ENCODE results near the gene SMC1A. TPM values are rescaled to one million over a fixed set of nuclear protein-coding genes. Genes with fewer than 3 reads are reported as not detected.
"Not testable (repeated sequence)": the region's sequence is repeated elsewhere in the genome, so short reads cannot be mapped to it uniquely, and the experiment has no call there.

SMC1A gene
- polyA plus RNA-seq, 2 donors, result 9.0 to 13.1 TPM

GRCh38 chrX:53383376-53384076 is 38.9 kb downstream of the SMC1A start:
- Histone ChIP-seq H3K27ac (ENCODE audit: low read depth in 2 of 2, low read length in 1 of 2) (no peak overlapping the region), H3K9me3 (ENCODE audit: control insufficient read depth in 2 of 2, insufficient read depth in 1 of 2, low read depth in 1 of 2, low read length in 1 of 2) (no peaks in the 10 kb centered on the region), H3K4me1 (ENCODE audit: control insufficient read depth in 2 of 2, insufficient read depth in 2 of 2, low read length in 1 of 2) (no peaks in the 10 kb centered on the region), H3K4me3 (ENCODE audit: low read depth in 1 of 2, low read length in 2 of 2) (no peak overlapping the region), H3K36me3 (ENCODE audit: control insufficient read depth in 2 of 2, insufficient read depth in 2 of 2, low read length in 1 of 2) (peaks cover 25 to 26% of the 10 kb centered on the region in 2 donors), H3K27me3 (ENCODE audit: control insufficient read depth in 1 of 2, insufficient read depth in 2 of 2, low read length in 2 of 2) (no peaks in the 10 kb centered on the region)
- 82 to 92% methylated on average over 4 of the region's 4 CpGs for WGBS, 2 donors

- Histone ChIP-seq H3K36me3 (ENCODE audit: control insufficient read depth in 2 of 2, insufficient read depth in 2 of 2, low read length in 1 of 2) (peaks cover 25 to 26% of the 10 kb centered on the region in 2 donors), H3K27me3 (ENCODE audit: control insufficient read depth in 1 of 2, insufficient read depth in 2 of 2, low read length in 2 of 2) (no peaks in the 10 kb centered on the region), H3K4me1 (ENCODE audit: control insufficient read depth in 2 of 2, insufficient read depth in 2 of 2, low read length in 1 of 2) (no peaks in the 10 kb centered on the region), H3K4me3 (ENCODE audit: low read depth in 1 of 2, low read length in 2 of 2) (no peak overlapping the region), H3K27ac (ENCODE audit: low read depth in 2 of 2, low read length in 1 of 2) (no peak overlapping the region), H3K9me3 (ENCODE audit: control insufficient read depth in 2 of 2, insufficient read depth in 1 of 2, low read depth in 1 of 2, low read length in 1 of 2) (no peaks in the 10 kb centered on the region)
- WGBS, 2 donors, result 75 to 84% methylated on average over 4 of the region's 4 CpGs
These were observed 42.7 kb downstream of the SMC1A start for GRCh38 chrX:53379747-53380146.

DNA sequence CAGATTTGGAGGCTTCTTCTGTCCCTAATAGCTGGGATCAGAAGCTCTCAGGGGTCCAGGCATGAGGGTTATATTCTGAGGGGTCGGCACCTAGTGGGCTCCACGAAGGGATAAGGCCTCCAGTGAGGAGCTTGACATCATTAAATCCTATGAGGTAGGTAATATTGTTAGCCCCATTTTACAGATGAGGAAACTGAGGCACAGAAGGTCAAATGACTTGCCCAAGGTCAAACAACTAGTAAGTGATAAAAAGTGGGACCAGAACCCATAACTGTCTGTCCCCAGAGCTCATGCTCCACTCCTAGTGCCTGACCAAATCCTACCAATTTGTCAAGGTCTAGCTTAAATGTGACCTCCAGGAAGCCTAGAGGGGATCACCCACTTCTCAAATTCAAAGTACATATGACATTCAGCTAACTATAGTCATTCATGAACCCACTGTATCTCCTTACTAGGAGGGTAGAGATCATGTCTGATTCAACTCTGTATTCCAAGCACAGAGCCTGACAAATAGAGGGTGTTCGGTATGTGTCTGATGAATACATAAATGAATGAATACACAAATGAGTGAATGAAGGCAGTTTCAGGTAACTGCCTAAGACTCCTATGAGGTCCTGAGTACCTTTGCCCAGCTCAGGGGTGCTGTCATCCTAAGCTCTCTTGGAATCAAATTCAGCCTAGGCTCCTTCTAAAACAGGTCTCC is 43.3 kb downstream of the SMC1A start:
- H3K27me3 ChIP-seq (ENCODE audit: control insufficient read depth in 1 of 2, insufficient read depth in 2 of 2, low read length in 2 of 2), result no peaks in the 10 kb centered on the region
- no peaks in the 10 kb centered on the region for H3K9me3 ChIP-seq (ENCODE audit: control insufficient read depth in 2 of 2, insufficient read depth in 1 of 2, low read depth in 1 of 2, low read length in 1 of 2)
- WGBS, 2 donors, result 97 to 98% methylated on average over 3 of the region's 3 CpGs
- H3K4me1 ChIP-seq (ENCODE audit: control insufficient read depth in 2 of 2, insufficient read depth in 2 of 2, low read length in 1 of 2), result no peaks in the 10 kb centered on the region
- H3K36me3 ChIP-seq (ENCODE audit: control insufficient read depth in 2 of 2, insufficient read depth in 2 of 2, low read length in 1 of 2), result peaks cover 25 to 26% of the 10 kb centered on the region in 2 donors
- H3K4me3 ChIP-seq (ENCODE audit: low read depth in 1 of 2, low read length in 2 of 2), result no peak overlapping the region
- H3K27ac ChIP-seq (ENCODE audit: low read depth in 2 of 2, low read length in 1 of 2), result no peak overlapping the region

DNA sequence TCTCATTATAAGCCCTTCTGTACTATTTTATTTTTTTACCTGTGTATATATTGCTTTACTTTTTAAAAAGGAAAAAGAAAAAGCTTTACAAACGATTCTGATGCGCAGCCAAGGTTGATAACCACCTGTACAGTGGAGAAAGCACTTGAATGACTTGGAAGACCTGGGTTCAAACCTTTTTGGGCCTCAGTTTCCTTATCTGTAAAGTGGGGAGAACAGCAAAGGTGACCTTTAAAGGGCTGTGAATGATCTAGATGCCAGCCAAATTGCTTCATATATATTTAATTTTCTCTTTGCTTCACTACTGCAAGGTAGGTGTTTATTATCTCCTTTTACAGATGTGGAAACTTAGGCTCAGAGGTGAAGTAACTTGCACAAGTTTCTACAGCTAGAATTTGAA is 45.0 kb downstream of the SMC1A start:
- H3K36me3 ChIP-seq (ENCODE audit: control insufficient read depth in 2 of 2, insufficient read depth in 2 of 2, low read length in 1 of 2), result peaks cover 17 to 22% of the 10 kb centered on the region in 2 donors
- H3K4me3 ChIP-seq (ENCODE audit: low read depth in 1 of 2, low read length in 2 of 2), result no peak overlapping the region
- H3K27me3 ChIP-seq (ENCODE audit: control insufficient read depth in 1 of 2, insufficient read depth in 2 of 2, low read length in 2 of 2), result no peaks in the 10 kb centered on the region
- no peaks in the 10 kb centered on the region for H3K9me3 ChIP-seq (ENCODE audit: control insufficient read depth in 2 of 2, insufficient read depth in 1 of 2, low read depth in 1 of 2, low read length in 1 of 2)
- 79 to 89% methylated on average over 2 of the region's 2 CpGs for WGBS, 2 donors
- no peaks in the 10 kb centered on the region for H3K4me1 ChIP-seq (ENCODE audit: control insufficient read depth in 2 of 2, insufficient read depth in 2 of 2, low read length in 1 of 2)
- H3K27ac ChIP-seq (ENCODE audit: low read depth in 2 of 2, low read length in 1 of 2), result no peak overlapping the region

- no peaks in the 10 kb centered on the region for H3K9me3 ChIP-seq (ENCODE audit: control insufficient read depth in 2 of 2, insufficient read depth in 1 of 2, low read depth in 1 of 2, low read length in 1 of 2)
- no peaks in the 10 kb centered on the region for H3K27me3 ChIP-seq (ENCODE audit: control insufficient read depth in 1 of 2, insufficient read depth in 2 of 2, low read length in 2 of 2)
- WGBS, 2 donors, result 78 to 88% methylated on average over 6 of the region's 6 CpGs
- peaks cover 13 to 18% of the 10 kb centered on the region in 2 donors for H3K36me3 ChIP-seq (ENCODE audit: control insufficient read depth in 2 of 2, insufficient read depth in 2 of 2, low read length in 1 of 2)
- no peak overlapping the region for H3K4me3 ChIP-seq (ENCODE audit: low read depth in 1 of 2, low read length in 2 of 2)
- no peak overlapping the region for H3K27ac ChIP-seq (ENCODE audit: low read depth in 2 of 2, low read length in 1 of 2)
- H3K4me1 ChIP-seq (ENCODE audit: control insufficient read depth in 2 of 2, insufficient read depth in 2 of 2, low read length in 1 of 2), result no peaks in the 10 kb centered on the region
These were observed 45.6 kb downstream of the SMC1A start for GRCh38 chrX:53376888-53377287.

GRCh38 chrX:53374923-53375322 is 47.5 kb downstream of the SMC1A start:
- H3K4me3 ChIP-seq (ENCODE audit: low read depth in 1 of 2, low read length in 2 of 2), result no peak overlapping the region
- peaks cover 0 to 4% of the 10 kb centered on the region in 2 donors for H3K36me3 ChIP-seq (ENCODE audit: control insufficient read depth in 2 of 2, insufficient read depth in 2 of 2, low read length in 1 of 2)
- H3K27ac ChIP-seq (ENCODE audit: low read depth in 2 of 2, low read length in 1 of 2), result no peak overlapping the region
- no peaks in the 10 kb centered on the region for H3K4me1 ChIP-seq (ENCODE audit: control insufficient read depth in 2 of 2, insufficient read depth in 2 of 2, low read length in 1 of 2)
- H3K9me3 ChIP-seq (ENCODE audit: control insufficient read depth in 2 of 2, insufficient read depth in 1 of 2, low read depth in 1 of 2, low read length in 1 of 2), result no peaks in the 10 kb centered on the region
- H3K27me3 ChIP-seq (ENCODE audit: control insufficient read depth in 1 of 2, insufficient read depth in 2 of 2, low read length in 2 of 2), result no peaks in the 10 kb centered on the region

DNA sequence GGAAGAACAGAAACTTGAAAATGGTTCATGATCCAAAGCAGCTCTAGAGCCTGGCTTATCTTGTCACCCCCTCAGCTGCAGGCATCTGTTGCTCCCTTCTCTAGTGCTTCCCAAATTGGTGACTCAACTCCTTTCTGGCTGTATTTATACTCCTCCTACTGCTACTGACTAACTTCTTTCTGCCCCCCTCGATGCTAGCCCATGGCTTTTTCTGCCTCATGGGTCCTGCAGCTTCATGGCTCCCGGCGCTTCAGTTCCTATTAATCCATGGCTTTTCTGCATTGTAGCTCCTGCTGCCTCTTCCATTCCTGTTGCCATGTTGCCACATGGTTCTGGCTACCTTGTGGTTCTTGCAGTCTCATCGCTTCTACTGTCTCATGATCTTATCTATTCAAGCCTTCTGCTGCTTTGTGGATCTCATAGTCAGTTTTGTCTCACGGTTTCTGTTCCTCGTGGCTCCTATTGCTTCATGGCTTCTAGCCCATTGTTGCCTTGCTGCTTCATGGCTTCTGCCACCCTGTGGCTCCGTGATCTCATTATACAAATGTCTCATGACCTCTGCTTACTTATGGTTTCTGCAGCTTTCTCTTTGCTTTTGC is 48.1 kb downstream of the SMC1A start:
- Histone ChIP-seq H3K9me3 (ENCODE audit: control insufficient read depth in 2 of 2, insufficient read depth in 1 of 2, low read depth in 1 of 2, low read length in 1 of 2) (no peaks in the 10 kb centered on the region), H3K36me3 (ENCODE audit: control insufficient read depth in 2 of 2, insufficient read depth in 2 of 2, low read length in 1 of 2) (peaks cover 0 to under 1% of the 10 kb centered on the region in 2 donors), H3K27ac (ENCODE audit: low read depth in 2 of 2, low read length in 1 of 2) (no peak overlapping the region), H3K27me3 (ENCODE audit: control insufficient read depth in 1 of 2, insufficient read depth in 2 of 2, low read length in 2 of 2) (no peaks in the 10 kb centered on the region), H3K4me1 (ENCODE audit: control insufficient read depth in 2 of 2, insufficient read depth in 2 of 2, low read length in 1 of 2) (no peaks in the 10 kb centered on the region), H3K4me3 (ENCODE audit: low read depth in 1 of 2, low read length in 2 of 2) (no peak overlapping the region)
- WGBS, 2 donors, result 88 to 95% methylated on average over 7 of the region's 7 CpGs

- H3K4me3 ChIP-seq (ENCODE audit: low read depth in 1 of 2, low read length in 2 of 2), result no peak overlapping the region
- no peaks in the 10 kb centered on the region for H3K9me3 ChIP-seq (ENCODE audit: control insufficient read depth in 2 of 2, insufficient read depth in 1 of 2, low read depth in 1 of 2, low read length in 1 of 2)
- no peaks in the 10 kb centered on the region for H3K36me3 ChIP-seq (ENCODE audit: control insufficient read depth in 2 of 2, insufficient read depth in 2 of 2, low read length in 1 of 2)
- H3K27me3 ChIP-seq (ENCODE audit: control insufficient read depth in 1 of 2, insufficient read depth in 2 of 2, low read length in 2 of 2), result no peaks in the 10 kb centered on the region
- 58 to 67% methylated on average over 2 of the region's 2 CpGs for WGBS, 2 donors
- H3K27ac ChIP-seq (ENCODE audit: low read depth in 2 of 2, low read length in 1 of 2), result no peak overlapping the region
- H3K4me1 ChIP-seq (ENCODE audit: control insufficient read depth in 2 of 2, insufficient read depth in 2 of 2, low read length in 1 of 2), result no peaks in the 10 kb centered on the region
These were observed 49.1 kb downstream of the SMC1A start for GRCh38 chrX:53373307-53373706.

- 97% methylated on average over 1 of the region's 1 CpG for WGBS, 2 donors
- not testable (repeated sequence) for H3K27ac ChIP-seq (ENCODE audit: low read depth in 2 of 2, low read length in 1 of 2); H3K9me3 ChIP-seq (ENCODE audit: control insufficient read depth in 2 of 2, insufficient read depth in 1 of 2, low read depth in 1 of 2, low read length in 1 of 2); H3K36me3 ChIP-seq (ENCODE audit: control insufficient read depth in 2 of 2, insufficient read depth in 2 of 2, low read length in 1 of 2); H3K4me3 ChIP-seq (ENCODE audit: low read depth in 1 of 2, low read length in 2 of 2); H3K27me3 ChIP-seq (ENCODE audit: control insufficient read depth in 1 of 2, insufficient read depth in 2 of 2, low read length in 2 of 2); H3K4me1 ChIP-seq (ENCODE audit: control insufficient read depth in 2 of 2, insufficient read depth in 2 of 2, low read length in 1 of 2)
These were observed 56.0 kb downstream of the SMC1A start for GRCh38 chrX:53366454-53366853.

Measured in esophagus (tissue), 2 donors.